ENCODE results near the gene SLC25A13.

The SLC25A13 gene

DNA sequence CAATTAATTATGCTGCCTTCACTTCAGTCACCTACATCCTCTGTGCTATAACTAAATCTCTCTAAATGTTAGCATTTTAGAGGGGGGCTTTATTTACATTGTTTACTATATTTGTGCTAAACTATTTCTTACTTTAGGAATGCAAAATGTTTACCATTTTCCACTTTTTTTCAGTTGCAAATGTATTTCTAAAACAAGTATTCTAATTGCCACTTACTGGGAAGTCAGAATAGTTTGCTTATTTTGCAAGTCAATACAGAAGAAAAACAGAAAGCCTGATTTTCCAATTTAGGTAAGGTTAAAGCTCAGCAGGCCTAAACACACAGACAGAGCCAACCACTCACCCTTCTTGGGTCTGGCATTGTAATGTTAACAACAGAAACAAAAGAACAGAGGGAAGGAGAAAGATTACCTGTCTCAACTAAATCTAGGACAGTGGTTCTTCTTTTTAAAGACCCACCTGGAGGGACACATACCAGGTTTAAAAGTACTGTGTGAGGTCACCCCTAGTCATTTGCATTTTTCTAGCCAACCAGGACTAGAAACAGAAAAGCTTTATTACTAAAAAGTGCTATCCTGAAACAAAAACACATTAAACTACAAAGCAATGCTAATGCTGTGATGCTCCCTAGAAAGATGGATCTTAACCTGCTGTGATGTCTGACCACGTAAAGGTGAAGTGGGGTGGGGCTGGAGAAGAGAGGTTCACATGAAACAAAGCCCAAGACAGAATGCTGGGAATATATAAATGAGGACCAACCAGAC, 178.2 kb downstream of the SLC25A13 start:
- DNase-seq: no peak

DNA sequence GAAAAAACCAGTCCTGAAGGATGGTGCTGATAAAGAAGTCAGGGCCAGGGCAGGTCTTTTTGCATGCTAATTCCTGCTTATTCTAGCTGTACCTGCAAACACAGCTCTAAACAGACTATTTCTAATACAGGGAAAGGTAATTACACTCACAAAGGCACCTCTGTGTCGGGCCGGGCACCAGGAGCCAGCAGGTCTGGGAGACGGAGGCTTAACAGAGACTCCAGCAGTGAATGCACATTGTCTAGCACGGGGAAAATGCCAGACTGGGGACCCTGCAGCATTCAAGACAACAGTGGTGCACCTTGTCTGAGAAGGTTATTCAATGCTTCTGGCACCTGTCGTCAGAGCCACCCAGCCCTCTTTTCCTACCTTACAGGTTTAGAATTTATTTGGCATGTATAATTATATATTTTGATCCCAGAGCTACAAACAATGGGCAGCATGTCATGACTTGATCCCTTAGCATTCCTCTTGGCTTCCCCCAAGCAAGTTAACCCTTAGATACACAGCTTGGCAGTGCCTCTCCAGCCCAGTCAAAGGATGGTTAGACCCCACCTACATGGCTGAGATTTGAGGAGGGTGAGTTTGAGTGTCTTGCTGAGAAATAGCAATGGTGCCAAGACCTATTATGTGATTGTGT, 185.2 kb downstream of the SLC25A13 start:
- DNase-seq: no peak

DNA sequence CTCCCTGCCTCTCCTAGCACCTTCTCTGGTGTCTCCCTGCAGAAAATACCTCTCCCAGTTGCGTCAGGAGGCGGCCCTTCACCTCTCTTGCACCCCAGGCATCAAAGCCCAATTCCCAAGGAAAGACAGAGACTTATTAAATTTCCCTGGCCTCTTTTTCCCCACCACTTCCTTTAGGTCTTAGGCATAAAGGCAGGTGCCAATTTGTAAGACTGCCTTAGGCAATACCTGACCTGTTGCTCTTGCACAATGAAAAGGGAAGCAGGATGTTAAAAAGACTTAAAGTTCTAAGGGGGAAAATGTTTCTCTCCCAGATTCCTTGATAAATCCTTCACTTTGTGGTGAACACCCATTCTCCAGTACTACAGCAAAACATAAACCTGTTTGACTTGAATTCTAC, 186.7 kb downstream of the SLC25A13 start:
- no peak for DNase-seq

DNA sequence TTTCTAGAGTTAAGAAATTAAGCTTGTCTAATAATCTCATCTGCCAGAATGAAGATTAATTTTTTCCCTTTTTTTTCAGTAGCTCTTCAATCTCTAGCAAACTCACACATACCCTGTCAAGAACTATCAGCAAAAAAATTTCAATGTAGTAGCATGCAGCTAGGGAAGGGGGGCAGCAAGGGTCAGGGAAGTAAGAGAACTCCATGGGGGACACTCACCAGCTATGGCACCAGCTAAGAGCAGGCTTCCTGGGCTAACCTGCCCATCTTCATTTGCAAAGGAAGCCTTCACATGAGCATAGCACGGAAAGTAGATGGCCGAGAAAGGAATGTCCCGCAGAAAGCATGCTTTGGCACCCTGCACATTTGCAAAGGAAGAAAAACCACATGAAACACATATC, 190.4 kb downstream of the SLC25A13 start:
- no peak for DNase-seq

DNA sequence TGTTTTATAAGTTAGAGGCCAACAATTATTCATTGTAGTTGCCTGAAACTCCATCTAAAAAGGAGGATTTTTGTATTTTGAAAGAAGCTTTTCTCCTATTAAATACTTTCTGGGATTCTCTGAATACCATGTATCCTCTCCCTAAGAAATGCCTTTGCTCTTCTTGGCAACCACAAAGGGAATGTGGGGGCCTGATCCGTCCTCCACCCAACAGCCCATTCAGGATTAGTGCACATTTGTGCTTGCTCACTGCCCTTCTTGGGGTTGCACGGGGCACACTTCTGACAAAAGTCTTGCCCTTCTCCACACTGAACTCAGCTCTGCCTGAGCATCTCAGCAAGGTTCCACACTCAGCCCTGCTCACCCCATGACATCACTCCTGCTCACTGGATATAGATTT, 194.2 kb downstream of the SLC25A13 start:
- DNase-seq: no peak

DNA sequence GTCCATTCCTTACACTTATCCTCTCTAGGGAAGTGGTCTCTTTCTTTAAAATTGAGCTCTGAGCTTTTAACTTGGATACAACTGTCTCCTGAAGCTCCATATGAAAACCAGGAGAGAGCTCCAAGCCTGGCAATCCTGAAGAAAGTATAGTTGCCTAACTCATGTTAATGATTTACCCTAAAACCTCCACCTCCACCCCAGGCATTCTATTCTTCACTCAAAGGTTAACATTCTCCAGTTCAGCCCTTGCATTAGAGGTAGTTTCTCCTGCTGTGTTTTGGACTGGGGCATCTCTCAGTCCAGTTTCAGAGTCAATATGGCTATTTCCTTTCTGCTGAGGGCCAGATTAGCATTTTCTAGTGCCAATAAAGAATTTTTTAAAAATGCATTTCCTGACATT, 195.5 kb downstream of the SLC25A13 start:
- DNase-seq: no peak

DNA sequence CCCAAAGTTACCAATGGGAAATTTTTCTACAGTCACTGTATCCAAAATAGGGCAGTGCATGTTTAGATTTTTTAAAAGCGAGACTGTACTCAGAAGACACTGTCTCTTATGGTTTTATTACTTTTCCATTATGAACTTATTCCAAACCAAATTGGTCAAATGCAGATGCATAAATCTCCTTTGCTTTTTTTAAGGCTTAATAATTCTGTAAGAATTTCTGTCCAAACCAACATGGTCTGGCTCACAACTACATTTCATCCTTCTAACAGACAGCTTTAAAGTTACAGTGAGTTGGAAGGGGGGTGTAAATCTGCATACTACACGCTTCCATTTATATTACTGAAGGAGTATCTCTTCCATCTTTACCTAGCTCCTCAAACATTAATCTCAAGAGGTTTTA, 199.2 kb downstream of the SLC25A13 start:
- no peak for DNase-seq

DNA sequence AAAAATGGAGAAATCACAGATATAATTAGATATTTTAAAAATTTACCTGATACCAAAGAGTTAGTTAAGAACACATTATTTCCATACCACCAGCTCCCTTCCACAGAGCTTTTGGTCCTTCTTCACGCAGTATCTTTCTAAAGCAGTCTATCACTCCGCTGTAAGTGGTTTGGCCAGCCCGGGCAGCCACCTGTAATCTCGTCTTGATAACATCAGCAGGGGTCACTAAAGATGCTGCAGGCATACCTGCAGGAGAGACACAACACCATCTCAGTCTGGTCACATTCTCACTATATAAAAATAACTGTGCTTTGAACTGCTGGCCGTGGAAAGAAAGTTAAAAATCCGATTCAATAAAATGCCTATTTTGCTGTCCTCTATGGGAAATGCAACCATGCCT, 200.1 kb downstream of the SLC25A13 start:
- no peak for DNase-seq

DNA sequence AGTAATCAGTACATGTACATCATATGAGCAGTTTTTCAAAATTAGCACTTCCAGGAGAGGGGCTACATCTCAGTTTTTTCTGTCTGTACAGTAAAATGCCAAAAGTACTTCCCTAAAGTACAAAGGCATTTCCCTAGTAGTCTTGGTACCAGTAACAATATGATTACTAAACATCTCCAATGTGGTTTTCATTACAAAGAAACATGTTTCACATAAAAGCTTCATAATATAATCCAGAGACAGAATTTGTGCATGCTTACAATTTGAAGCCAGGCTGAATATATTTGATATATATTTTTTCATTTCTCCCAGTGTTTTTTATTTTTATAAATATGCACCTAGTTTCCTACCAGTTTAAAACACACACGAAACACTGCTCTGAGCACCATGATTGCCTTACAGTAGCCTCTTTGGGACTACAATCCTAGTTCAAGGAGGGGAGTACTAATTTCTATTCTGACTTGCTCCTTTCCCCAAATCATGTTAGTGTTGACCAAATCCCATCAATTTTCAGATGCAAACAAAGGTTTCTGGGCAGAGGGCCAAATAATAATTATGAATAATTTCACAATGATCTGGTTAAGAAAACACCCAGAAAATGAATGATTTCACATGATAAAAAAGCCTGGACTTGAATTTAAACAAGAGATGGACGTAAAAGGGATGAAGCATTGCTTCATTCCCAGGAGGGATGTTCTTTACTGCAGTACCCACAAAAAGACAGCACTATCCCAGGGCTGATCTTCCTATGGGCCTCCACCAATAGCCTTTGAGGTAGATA, 201.3 kb downstream of the SLC25A13 start:
- no peak for DNase-seq

DNA sequence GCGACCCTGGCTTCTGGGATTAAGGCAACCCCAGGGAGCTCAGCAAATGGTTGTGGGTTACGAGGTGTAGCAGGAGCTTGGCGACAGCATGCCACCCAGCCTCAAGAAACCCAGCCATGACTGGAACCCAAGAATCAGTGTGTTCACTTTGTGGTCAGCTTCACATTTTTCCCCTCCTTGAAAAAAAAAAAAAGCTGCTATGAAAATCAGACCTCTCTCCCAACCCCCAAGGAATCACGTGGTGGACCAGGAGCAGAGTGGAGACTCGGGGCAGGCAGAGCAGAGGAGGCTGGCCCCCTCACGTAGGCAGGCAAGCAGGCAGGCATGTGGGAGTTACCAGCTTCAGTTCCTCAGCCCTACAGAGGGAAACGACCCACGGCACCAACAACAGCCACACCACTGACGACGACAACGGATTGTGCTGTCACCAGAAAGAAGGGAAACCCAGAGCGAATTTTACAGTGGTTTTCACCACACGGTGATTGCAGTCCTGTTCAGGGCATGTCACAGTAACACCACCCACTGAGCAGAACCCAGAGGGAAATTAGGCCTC, 203.4 kb downstream of the SLC25A13 start:
- no peak for DNase-seq

DNA sequence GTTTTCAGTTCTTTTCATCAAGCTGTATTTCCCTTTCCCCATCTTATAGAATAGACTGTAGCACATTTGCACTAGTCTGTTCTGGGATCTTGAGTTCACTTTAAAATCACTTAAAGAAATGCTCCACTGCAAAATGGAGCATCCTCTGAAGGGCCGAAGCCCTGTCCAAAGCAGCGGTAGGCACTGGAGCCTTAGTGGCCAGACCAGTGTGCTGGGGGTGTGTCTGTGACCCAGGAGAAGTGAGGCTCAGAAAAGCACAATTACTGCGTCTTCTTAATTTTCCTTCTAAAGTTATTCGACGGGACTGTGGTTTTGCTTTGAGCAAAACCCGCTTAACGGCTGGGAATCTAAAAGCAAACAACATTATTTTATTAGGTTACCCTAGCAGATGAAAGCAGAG, 205.7 kb downstream of the SLC25A13 start:
- DNase-seq: no peak

DNA sequence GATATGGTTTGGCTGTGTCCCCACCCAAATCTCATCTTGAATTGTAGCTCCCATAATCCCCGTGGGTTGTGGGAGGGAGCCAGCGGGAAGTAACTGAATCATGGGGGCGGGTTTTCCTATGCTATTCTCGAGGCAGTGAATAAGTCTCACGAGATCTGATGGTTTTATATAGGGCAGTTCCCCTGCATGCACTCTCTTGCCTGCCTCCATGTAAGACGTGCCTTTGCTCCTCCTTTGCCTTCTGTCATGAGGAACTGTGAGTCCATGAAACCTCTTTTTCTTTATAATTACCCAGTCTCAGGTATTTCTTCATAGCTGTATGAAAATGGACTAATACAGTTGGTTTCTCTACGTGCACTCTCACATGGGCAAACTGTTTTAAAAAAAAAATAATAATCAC, 207.7 kb downstream of the SLC25A13 start:
- no peak for DNase-seq

DNA sequence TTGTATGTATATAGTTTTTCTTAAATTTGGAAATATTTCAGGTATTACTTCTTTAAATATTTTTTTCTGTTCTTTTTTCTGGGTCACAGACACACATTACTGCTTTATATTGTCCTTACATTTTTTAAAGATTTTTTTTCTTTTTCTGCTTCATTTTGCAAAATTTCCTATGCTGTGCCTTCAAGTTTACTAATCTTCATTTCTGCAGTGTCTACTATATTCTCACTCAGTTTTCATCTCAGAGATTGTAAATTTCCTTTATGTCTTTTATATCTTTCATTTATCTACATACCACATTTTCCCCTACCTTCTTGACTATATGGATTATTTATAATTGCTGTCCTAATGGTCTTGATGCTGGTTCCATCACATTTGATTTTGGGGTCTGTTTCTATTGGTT, 210.5 kb downstream of the SLC25A13 start:
- DNase-seq: no peak

DNA sequence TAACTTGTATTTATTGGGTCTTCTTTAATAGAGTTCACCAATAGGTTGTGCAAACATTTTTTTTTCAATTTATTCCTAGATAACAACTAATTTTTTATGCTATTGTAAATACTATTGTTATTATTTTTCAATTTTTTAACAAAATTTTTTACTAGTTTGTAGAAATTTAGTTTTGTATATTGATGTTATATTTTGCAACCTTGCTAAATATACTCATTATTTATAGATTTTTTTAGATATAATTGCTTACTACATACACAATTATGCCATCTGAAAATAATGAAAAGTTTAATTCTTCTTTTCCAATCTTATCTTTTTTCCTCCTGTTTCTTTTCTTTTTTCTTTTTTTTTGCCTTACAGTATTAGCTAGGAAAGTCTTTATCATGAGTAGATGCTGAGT, 216.9 kb downstream of the SLC25A13 start:
- no peak for DNase-seq

DNA sequence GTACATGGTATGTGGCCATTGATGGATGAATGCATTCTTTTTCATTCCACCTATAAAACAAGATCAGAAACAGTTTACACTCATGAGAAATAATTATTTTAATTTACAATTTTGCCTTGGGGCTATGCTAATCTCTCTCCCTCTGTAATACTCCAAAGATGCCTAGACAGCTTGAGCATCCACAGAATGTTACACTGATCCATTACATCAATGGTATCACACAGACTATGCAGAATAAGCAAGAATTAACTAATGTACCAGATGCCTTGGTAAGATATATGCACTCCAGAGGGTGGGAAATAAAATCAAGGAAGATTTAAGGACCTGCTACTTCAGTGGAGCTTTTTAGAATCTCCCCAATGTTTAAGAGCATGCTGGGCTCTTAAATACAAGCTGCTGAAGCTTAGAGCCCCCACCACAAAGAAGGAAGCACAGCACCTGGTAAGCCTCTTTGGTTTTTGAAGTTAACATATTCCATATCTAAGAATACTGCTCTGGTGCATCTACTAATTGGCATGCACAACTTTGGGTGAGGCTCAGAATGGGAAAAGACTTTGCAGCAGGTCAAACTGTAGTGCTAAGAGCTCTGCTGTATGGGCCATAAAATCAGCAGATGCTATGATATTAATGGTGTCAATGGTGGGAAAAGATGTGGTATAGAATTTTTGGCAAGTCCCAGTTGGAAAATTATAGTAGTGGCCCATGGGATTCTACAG, 219.6 kb downstream of the SLC25A13 start:
- no peak for DNase-seq

DNA sequence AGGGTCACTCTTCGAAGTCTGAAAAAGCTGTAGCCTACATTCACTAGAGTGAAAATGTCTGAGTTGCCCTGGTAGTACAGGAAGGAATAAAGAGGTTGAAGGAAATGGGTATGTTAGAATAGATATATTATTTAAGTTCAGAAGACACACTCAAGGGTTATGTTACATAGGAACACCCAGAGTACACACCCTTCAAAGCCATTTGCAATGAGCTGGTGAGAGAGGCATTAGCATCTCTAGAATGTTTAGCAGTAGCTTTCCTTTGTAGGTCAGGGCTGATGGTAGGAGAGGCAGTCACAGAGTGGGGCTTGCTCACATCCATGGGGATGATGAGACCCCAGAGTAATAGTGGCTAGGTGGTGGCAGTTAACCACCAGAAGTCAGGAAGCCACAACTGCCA, 221.2 kb downstream of the SLC25A13 start:
- DNase-seq: no peak

DNA sequence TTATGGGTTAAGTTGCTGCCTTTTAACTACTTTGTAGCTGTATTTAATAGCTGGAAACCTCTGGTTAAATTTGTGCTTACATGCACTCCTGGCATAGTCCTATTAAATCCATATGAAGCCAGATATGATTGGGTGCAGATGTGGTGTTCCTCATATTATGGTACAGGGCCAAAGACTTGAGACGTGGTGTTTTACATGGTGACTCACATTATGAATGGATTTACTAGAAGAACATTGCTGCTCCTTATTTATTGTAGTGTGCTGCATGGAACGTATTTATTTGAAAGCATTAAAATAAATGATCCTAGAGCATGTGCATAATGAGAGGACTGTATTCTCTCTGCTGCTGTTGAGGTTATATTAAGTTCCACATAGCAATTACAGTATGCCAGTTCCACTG, 224.1 kb downstream of the SLC25A13 start:
- no peak for DNase-seq

DNA sequence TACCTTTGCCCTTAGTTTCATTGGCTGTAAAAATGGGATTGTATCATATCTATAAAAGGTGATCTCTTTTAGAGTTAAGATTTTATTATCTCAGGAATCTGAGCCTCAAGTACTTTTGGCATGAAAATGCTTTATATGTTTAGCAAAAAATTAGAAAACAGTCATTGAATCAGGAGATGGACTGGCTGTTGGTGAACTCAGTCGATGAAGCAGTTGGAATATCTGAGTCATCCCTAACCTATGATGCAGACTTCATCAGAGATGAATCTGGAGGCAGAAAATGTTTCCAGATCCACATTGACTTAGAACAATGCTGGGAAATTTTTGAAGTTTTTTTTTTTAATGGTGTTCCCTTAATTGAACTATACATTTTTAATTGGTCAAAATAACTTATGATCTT, 228.5 kb downstream of the SLC25A13 start:
- no peak for DNase-seq

DNA sequence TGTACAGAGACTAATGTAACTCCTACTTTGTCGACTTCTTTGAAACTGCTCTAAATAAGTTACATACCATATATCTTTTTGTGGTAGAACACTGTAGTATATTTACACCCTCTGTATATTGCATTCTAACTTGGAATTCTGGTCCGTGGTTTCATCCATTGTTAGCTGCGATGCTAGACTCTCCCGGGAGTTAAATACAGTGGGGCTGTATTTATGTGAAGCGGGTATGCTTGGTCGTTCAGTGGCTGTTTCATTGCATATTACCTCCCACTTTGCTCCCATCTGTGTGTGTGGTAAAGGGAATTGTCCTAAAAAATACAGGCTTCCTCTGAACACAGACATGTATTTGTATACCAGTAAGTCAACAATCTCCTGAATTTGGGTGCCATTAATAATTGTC, 231.1 kb downstream of the SLC25A13 start:
- no peak for DNase-seq

DNA sequence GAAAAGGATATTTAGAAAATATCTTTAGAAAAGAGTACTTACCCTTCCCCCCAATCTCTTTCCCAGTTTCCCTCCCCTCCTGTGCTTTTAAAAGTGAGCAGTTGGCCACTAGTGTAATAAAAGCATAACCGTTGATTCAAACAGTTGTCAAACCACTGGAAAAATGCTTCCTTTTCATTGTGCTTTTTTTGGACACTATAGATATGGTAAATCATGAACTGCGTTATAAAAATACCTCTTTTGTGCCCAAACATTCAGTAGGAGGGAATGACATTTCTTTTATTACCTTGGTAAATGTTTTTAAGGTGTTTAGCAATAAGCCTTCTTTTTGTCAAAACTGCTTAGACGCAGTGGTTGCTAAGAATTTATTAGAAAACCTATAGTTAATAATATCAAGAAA, 232.4 kb downstream of the SLC25A13 start:
- DNase-seq: no peak

DNA sequence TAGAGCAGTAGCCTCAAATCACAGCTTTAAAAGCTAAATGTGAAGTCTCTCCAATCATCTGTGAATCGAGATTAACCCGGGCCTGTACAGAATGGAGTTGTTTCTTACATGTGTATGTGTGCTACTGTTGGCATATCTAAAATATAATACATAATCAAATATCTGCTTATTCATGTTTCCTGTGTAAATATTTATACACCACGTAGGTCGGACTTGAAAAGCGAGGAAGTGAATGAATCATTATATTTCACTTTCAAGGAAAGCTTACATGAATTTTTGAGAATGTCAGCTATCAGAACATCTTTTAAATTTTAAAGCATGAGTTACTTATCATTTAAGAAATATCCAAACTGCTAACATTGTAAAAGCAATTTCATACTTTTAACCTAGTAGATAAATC, 233.3 kb downstream of the SLC25A13 start:
- no peak for DNase-seq

DNA sequence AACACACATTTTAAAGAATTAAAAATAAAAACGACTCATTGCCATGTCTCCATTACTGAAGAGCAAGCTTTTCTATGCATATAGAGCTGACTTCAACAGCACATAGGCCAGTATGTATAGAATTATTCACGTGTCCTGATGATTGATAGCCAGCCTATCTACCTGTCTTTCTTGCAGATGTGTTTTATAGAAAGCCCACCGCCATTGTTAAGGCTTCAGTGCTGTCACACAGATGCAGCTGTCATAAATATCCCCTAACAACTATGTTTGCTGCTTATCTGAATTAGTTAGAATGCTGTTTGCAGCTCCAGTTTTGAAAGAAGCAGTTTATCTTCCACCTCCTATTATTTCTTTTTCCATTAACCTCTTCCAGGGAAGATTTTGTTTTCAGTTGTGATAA, 235.9 kb downstream of the SLC25A13 start:
- no peak for DNase-seq
